ENCODE measurements around the gene LRIG1.

- TF ChIP-seq, protein P1, sequence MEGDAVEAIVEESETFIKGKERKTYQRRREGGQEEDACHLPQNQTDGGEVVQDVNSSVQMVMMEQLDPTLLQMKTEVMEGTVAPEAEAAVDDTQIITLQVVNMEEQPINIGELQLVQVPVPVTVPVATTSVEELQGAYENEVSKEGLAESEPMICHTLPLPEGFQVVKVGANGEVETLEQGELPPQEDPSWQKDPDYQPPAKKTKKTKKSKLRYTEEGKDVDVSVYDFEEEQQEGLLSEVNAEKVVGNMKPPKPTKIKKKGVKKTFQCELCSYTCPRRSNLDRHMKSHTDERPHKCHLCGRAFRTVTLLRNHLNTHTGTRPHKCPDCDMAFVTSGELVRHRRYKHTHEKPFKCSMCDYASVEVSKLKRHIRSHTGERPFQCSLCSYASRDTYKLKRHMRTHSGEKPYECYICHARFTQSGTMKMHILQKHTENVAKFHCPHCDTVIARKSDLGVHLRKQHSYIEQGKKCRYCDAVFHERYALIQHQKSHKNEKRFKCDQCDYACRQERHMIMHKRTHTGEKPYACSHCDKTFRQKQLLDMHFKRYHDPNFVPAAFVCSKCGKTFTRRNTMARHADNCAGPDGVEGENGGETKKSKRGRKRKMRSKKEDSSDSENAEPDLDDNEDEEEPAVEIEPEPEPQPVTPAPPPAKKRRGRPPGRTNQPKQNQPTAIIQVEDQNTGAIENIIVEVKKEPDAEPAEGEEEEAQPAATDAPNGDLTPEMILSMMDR (IDR thresholded peaks at IDR 0.05) = no peak
- TF ChIP-seq POLR2A (IDR thresholded peaks at IDR 0.05) = no peak
Observed at GRCh38 chr3:66501483-66502244, 842 bp upstream of the LRIG1 start.
